ENCODE results near the gene UTS2B. TPM values are rescaled to one million over a fixed set of nuclear protein-coding genes. Genes with fewer than 3 reads are reported as not detected.

UTS2B gene
- total RNA-seq, 1 experiment from 2014 or later: 0.26 TPM

- H3K4me3 ChIP-seq (ENCODE audit: low read depth in 2 of 2, low read length in 2 of 2): no peak overlapping the region
- DNase-seq (ENCODE audit: low read depth, low spot score) (no peak), ATAC-seq (no peak)
- in situ Hi-C loops (cut with HindIII; ENCODE audit: low pct_unique_long_range_greater_than_20kb, low sequenced_read_pairs) (no loop called here), intact Hi-C loops (cut with micrococcal nuclease; ENCODE audit: unreplicated experiment) (no loop called here)
- ChIA-PET CTCF (no interaction called here), POLR2A (no interaction called here)
- H3K9me3 ChIP-seq (ENCODE audit: control insufficient read depth, insufficient read depth, low read depth, low read length): no peaks in the 10 kb centered on the region
- no peak for TF ChIP-seq TCF7L2 (IDR thresholded peaks at IDR 0.05; ENCODE audit: low read depth, low read length)
- no peak for TF ChIP-seq POLR2AphosphoS5 (IDR thresholded peaks at IDR 0.05; ENCODE audit: low read depth, low read length)
- no peak for TF ChIP-seq SIN3A (IDR thresholded peaks at IDR 0.05; ENCODE audit: borderline replicate concordance, insufficient read depth, low read depth, low read length)
- TF ChIP-seq CTCF (IDR thresholded peaks at IDR 0.05): no peak
- TF ChIP-seq REST (IDR thresholded peaks at IDR 0.05; ENCODE audit: insufficient read depth in 1 of 2, low read depth in 2 of 2, low read length in 1 of 2): no peak
- H3K27me3 ChIP-seq (ENCODE audit: control insufficient read depth, insufficient read depth, low read length): no peaks in the 10 kb centered on the region
- H3K4me1 ChIP-seq (ENCODE audit: control insufficient read depth, insufficient read depth, low read length): peaks cover 4% of the 10 kb centered on the region; the same call in 1 of the 2 replicates
- BruUV-seq (replicated peaks): no TSS peak
- no peaks in the 10 kb centered on the region for H3K36me3 ChIP-seq (ENCODE audit: control insufficient read depth, insufficient read depth, low read length)
- H3K27ac ChIP-seq (ENCODE audit: low read length): no peak overlapping the region
Observed at GRCh38 chr3:191260431-191261303, 69.7 kb downstream of the UTS2B start.

- H3K4me1 ChIP-seq (ENCODE audit: control insufficient read depth, insufficient read depth, low read length): peaks cover 4% of the 10 kb centered on the region; the same call in 1 of the 2 replicates
- no peaks in the 10 kb centered on the region for H3K36me3 ChIP-seq (ENCODE audit: control insufficient read depth, insufficient read depth, low read length)
- in situ Hi-C loops (cut with HindIII; ENCODE audit: low pct_unique_long_range_greater_than_20kb, low sequenced_read_pairs) (no loop called here), intact Hi-C loops (cut with micrococcal nuclease; ENCODE audit: unreplicated experiment) (no loop called here)
- H3K27me3 ChIP-seq (ENCODE audit: control insufficient read depth, insufficient read depth, low read length): no peaks in the 10 kb centered on the region
- no peak overlapping the region for H3K27ac ChIP-seq (ENCODE audit: low read length)
- H3K4me3 ChIP-seq (ENCODE audit: low read depth in 2 of 2, low read length in 2 of 2): no peak overlapping the region
- TF ChIP-seq REST (IDR thresholded peaks at IDR 0.05; ENCODE audit: insufficient read depth in 1 of 2, low read depth in 2 of 2, low read length in 1 of 2) (no peak), TCF7L2 (IDR thresholded peaks at IDR 0.05; ENCODE audit: low read depth, low read length) (no peak), CTCF (IDR thresholded peaks at IDR 0.05) (no peak), SIN3A (IDR thresholded peaks at IDR 0.05; ENCODE audit: borderline replicate concordance, insufficient read depth, low read depth, low read length) (no peak), POLR2AphosphoS5 (IDR thresholded peaks at IDR 0.05; ENCODE audit: low read depth, low read length) (no peak)
- ATAC-seq (no peak), DNase-seq (ENCODE audit: low read depth, low spot score) (no peak)
- BruUV-seq (replicated peaks): no TSS peak
- CTCF ChIA-PET: no interaction called here
- POLR2A ChIA-PET: no interaction called here
- H3K9me3 ChIP-seq (ENCODE audit: control insufficient read depth, insufficient read depth, low read depth, low read length): no peaks in the 10 kb centered on the region
Observed at GRCh38 chr3:191259486-191259885, 70.8 kb downstream of the UTS2B start.
